ENCODE results near the gene MYL5. TPM values are rescaled to one million over a fixed set of nuclear protein-coding genes. Genes with fewer than 3 reads are reported as not detected.

Gene MYL5
- total and polyA plus RNA-seq, 2 of the 13 experiments (the other 11 are each of a cell fraction or from before 2014, with no cell fraction given) = 6.5 to 16.0 TPM

DNA sequence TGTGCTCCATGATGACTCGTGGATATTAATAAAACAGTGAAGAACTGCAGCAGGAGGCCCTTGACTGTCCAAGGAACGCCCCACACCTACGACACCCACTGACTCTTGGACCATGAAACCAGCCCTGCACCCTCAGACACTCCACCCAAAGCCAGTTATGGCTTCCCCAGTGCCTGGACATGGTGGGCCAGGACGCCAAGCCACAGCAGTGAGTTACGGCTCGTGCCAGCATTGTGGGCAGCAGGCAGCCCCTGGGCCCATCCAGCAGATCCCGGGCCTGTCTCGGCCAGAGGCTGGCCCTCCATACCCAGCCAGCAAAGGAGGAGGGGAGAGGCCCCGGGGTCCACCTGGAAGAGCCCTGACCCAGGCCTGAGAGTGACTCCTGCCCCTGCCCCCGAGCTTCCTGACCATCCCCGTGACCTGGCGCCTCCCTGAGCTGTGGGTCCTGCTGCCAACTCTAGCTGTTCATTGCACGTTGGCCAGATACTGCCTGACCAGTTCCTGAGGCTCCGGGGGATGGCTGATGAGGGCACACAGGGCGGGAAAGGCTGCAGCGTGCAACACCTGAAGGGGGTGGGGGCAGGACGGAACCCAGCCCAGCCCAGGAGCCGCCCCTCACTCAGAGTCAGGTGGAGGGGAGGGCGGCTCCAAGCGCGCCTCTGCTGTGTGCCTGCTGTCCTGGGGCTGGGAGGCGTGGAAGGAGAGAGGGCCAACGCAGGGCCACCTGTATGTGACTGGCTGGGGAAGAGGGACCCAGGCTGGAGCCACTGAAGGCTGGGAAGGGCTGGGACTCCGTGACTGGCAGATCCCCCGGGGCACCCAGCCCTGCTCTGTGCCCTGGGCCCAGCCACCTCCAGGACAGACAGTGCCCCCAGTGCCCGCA lies 13.9 kb downstream of the MYL5 start (continued):
- TF ChIP-seq, protein P1, sequence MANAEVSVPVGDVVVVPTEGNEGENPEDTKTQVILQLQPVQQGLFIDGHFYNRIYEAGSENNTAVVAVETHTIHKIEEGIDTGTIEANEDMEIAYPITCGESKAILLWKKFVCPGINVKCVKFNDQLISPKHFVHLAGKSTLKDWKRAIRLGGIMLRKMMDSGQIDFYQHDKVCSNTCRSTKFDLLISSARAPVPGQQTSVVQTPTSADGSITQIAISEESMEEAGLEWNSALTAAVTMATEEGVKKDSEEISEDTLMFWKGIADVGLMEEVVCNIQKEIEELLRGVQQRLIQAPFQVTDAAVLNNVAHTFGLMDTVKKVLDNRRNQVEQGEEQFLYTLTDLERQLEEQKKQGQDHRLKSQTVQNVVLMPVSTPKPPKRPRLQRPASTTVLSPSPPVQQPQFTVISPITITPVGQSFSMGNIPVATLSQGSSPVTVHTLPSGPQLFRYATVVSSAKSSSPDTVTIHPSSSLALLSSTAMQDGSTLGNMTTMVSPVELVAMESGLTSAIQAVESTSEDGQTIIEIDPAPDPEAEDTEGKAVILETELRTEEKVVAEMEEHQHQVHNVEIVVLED (CRISPR knock-in tag; IDR thresholded peaks at IDR 0.05; ENCODE audit: borderline replicate concordance) = no peak
- TF ChIP-seq ZNF792 (CRISPR knock-in tag; IDR thresholded peaks at IDR 0.05) = no peak
- TF ChIP-seq, protein P2, sequence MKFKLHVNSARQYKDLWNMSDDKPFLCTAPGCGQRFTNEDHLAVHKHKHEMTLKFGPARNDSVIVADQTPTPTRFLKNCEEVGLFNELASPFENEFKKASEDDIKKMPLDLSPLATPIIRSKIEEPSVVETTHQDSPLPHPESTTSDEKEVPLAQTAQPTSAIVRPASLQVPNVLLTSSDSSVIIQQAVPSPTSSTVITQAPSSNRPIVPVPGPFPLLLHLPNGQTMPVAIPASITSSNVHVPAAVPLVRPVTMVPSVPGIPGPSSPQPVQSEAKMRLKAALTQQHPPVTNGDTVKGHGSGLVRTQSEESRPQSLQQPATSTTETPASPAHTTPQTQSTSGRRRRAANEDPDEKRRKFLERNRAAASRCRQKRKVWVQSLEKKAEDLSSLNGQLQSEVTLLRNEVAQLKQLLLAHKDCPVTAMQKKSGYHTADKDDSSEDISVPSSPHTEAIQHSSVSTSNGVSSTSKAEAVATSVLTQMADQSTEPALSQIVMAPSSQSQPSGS (CRISPR knock-in tag; IDR thresholded peaks at IDR 0.05) = no peak
- TF ChIP-seq, protein P3, sequence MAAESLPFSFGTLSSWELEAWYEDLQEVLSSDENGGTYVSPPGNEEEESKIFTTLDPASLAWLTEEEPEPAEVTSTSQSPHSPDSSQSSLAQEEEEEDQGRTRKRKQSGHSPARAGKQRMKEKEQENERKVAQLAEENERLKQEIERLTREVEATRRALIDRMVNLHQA (CRISPR knock-in tag; IDR thresholded peaks at IDR 0.05) = no peak

DNA sequence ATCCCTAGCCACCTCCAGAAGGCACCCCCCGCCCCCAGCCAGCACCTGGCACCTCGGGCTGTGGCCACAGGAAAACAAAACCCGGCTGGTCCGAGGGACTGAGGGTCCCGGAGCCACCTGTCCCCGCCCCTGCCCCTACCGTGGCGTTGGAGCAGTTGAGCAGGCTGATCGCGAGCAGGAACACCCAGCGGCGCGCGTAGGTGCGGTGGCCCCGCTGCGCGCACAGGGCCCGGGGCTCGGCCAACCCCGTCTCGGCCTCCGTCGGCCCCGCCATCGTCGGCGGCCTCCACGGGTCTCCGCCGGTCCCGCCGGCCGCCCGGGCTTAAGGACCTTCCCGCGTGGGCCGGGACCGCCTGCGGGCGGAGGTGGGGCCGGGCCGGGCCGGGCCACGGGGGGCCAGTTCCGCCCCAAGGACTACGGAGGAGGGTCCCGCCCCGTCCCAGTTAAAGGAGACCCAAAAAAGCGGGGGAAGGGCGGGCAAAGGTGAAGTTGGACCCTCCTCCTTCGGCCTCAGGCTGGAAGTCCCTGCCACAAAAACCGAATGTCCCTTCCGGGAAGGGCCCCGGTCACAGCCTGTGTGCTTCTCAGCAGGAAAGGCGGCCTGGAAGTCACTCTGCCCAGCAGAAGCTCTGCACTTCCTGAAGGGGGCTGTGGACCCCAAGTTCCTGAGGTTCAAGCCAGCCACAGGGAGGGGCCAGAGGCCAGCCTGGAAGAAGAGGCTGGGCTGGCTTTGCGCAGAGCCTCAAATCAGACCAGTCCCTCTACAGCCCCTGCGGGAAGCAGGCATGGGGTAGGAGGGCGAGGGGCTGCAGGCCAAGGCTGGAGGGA lies 14.7 kb downstream of the MYL5 start, which contains the start of gene SLC49A3:
Gene SLC49A3 (minus strand): TSS at position 298 of the 828 bp plus-strand sequence. CDS start 24 bp downstream, at position 274.
- DNase-seq (ENCODE audit: low spot score) (no peak), ATAC-seq (no peak), FAIRE-seq (no peak)
- H3K9ac ChIP-seq (ENCODE audit: insufficient read depth, low read depth, low read length) = no peak within 1 kb of the TSS
- no peaks in the 10 kb centered on the region for H4K20me1 ChIP-seq (ENCODE audit: insufficient read depth, low read length)
- intact Hi-C loops (cut with micrococcal nuclease; ENCODE audit: unreplicated experiment) (loop anchor here (5.0 kb wide), 1 partner anchor 33 kb away; no protein-coding TSS in a partner anchor), in situ Hi-C loops (cut with HindIII; ENCODE audit: extremely low pct_ligation_motif_present, low pct_unique_long_range_greater_than_20kb) (no loop called here)
- POLR2A ChIA-PET = no interaction called here
- H3K27ac ChIP-seq (ENCODE audit: extremely low read length, insufficient read depth, low read length) = no peak within 1 kb of the TSS
- CTCF ChIA-PET (ENCODE audit: low intra/inter-chr PET ratio, low total read pairs) = no interaction called here
- peak within 1 kb of the TSS in 1 of 3 experiments; percentile 71; a peak in 1 of 6 replicates for H3K4me3 ChIP-seq (replicated peaks in 1 of 3; ENCODE audit: insufficient read depth in 1 of 3, low read depth in 2 of 3, low read length in 3 of 3)
- H3K27me3 ChIP-seq (ENCODE audit: control insufficient read depth in 1 of 2, insufficient read depth in 2 of 2, low read length in 2 of 2) = peaks cover 3 to 21% of the 10 kb centered on the region in 2 experiments; a peak in 3 of 5 replicates
- no peaks in the 10 kb centered on the region for H3K79me2 ChIP-seq (ENCODE audit: insufficient read depth, low read length)
- H2AFZ ChIP-seq (ENCODE audit: low read length) = no peak within 1 kb of the TSS
- BruUV-seq (replicated peaks) = no TSS peak
- H3K4me1 ChIP-seq (ENCODE audit: insufficient read depth, low read length) = peaks cover 79% of the 10 kb centered on the region
- no peaks in the 10 kb centered on the region for H3K36me3 ChIP-seq (replicated peaks in 1 of 2; ENCODE audit: control insufficient read depth in 1 of 2, insufficient read depth in 2 of 2, low read length in 2 of 2)
- 92% methylated on average over 35 of the region's 59 CpGs for WGBS (ENCODE audit: low lambda C conversion rate)
- H3K9me3 ChIP-seq (ENCODE audit: low read length) = no peaks in the 10 kb centered on the region
- peak within 1 kb of the TSS; percentile 97 for H3K4me2 ChIP-seq (ENCODE audit: low read depth, low read length)
- TF ChIP-seq NAIF1 (CRISPR knock-in tag; IDR thresholded peaks at IDR 0.05; ENCODE audit: borderline replicate concordance) = no peak
- TF ChIP-seq, protein P4, sequence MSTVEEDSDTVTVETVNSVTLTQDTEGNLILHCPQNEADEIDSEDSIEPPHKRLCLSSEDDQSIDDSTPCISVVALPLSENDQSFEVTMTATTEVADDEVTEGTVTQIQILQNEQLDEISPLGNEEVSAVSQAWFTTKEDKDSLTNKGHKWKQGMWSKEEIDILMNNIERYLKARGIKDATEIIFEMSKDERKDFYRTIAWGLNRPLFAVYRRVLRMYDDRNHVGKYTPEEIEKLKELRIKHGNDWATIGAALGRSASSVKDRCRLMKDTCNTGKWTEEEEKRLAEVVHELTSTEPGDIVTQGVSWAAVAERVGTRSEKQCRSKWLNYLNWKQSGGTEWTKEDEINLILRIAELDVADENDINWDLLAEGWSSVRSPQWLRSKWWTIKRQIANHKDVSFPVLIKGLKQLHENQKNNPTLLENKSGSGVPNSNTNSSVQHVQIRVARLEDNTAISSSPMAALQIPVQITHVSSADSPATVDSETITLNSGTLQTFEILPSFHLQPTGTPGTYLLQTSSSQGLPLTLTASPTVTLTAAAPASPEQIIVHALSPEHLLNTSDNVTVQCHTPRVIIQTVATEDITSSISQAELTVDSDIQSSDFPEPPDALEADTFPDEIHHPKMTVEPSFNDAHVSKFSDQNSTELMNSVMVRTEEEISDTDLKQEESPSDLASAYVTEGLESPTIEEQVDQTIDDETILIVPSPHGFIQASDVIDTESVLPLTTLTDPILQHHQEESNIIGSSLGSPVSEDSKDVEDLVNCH (CRISPR knock-in tag; IDR thresholded peaks at IDR 0.05) = no peak
- no peak for TF ChIP-seq NFE2 (CRISPR knock-in tag; IDR thresholded peaks at IDR 0.05)
- TF ChIP-seq TAF1 (CRISPR knock-in tag; IDR thresholded peaks at IDR 0.05) = no peak
- TF ChIP-seq SRSF9 (IDR thresholded peaks at IDR 0.05; ENCODE audit: borderline replicate concordance, insufficient read depth, low read depth, low read length, poor library complexity, severe bottlenecking) = no peak
- TF ChIP-seq, protein P5, sequence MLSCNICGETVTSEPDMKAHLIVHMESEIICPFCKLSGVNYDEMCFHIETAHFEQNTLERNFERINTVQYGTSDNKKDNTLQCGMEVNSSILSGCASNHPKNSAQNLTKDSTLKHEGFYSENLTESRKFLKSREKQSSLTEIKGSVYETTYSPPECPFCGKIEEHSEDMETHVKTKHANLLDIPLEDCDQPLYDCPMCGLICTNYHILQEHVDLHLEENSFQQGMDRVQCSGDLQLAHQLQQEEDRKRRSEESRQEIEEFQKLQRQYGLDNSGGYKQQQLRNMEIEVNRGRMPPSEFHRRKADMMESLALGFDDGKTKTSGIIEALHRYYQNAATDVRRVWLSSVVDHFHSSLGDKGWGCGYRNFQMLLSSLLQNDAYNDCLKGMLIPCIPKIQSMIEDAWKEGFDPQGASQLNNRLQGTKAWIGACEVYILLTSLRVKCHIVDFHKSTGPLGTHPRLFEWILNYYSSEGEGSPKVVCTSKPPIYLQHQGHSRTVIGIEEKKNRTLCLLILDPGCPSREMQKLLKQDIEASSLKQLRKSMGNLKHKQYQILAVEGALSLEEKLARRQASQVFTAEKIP (CRISPR knock-in tag; IDR thresholded peaks at IDR 0.05; ENCODE audit: borderline replicate concordance) = no peak
- TF ChIP-seq GPN1 (CRISPR knock-in tag; IDR thresholded peaks at IDR 0.05; ENCODE audit: borderline replicate concordance) = no peak
